Liver (tissue), 9 donors: ENCODE results near the gene KRTAP10-2. TPM values are rescaled to one million over a fixed set of nuclear protein-coding genes. Genes with fewer than 3 reads are reported as not detected.

Experiments used
- DNase-seq: peaks from one replicate; pipeline ENCODE4 v3.0.0-alpha.2; 2017; ENCODE audit warnings: low spot score
- H3K27ac ChIP-seq, 2 donors: one replicate each; pipeline ENCODE4 v1.7.0; 2013; ENCODE audit warnings: inconsistent platforms in 2 of 2, low read length in 2 of 2, control low read depth in 1 of 2, low read depth in 1 of 2, mild to moderate bottlenecking in 1 of 2
- H3K27me3 ChIP-seq, 4 donors: one replicate each; pipeline versions ENCODE4 v1.6.1 to v1.7.0; 2013; ENCODE audit warnings: low read length in 3 of 4, inconsistent platforms in 1 of 4, mild to moderate bottlenecking in 1 of 4, moderate library complexity in 1 of 4; ENCODE audit not compliant: control insufficient read depth in 4 of 4, insufficient read depth in 4 of 4
- H3K36me3 ChIP-seq, 4 donors: one replicate each; pipeline versions ENCODE4 v1.6.1 to v1.7.0; 2013; ENCODE audit warnings: low read length in 3 of 4, mild to moderate bottlenecking in 3 of 4, low read depth in 1 of 4, moderate library complexity in 1 of 4; ENCODE audit not compliant: control insufficient read depth in 4 of 4, insufficient read depth in 3 of 4
- H3K4me1 ChIP-seq, 4 donors: one replicate each; pipeline versions ENCODE4 v1.6.1 to v1.7.0; 2013; ENCODE audit warnings: low read length in 3 of 4, mild to moderate bottlenecking in 3 of 4, moderate library complexity in 1 of 4; ENCODE audit not compliant: control insufficient read depth in 4 of 4, insufficient read depth in 4 of 4
- H3K4me3 ChIP-seq, 3 donors: one replicate each; pipeline versions ENCODE4 v1.6.1 to v1.7.0; 2013; ENCODE audit warnings: low read length in 3 of 3, control low read depth in 1 of 3, low read depth in 1 of 3, mild to moderate bottlenecking in 1 of 3
- H3K9ac ChIP-seq, 2 donors: one replicate each; pipeline ENCODE4 v1.7.0; 2013; ENCODE audit warnings: low read length in 2 of 2, mild to moderate bottlenecking in 2 of 2, moderate library complexity in 2 of 2, control low read depth in 1 of 2, low read depth in 1 of 2
- H3K9me3 ChIP-seq, 4 donors: one replicate each; pipeline versions ENCODE4 v1.6.1 to v1.7.0; 2013; ENCODE audit warnings: low read length in 3 of 4; ENCODE audit not compliant: control insufficient read depth in 4 of 4
- ATF3 ChIP-seq: IDR thresholded peaks from 2 replicates; pipeline ENCODE4 v1.6.1; 2016; ENCODE audit warnings: antibody characterized with exemption
- EGR1 ChIP-seq, 2 donors: IDR thresholded peaks; 2 replicates each; pipeline ENCODE4 v1.6.1; 2016 to 2018; ENCODE audit warnings: antibody characterized with exemption in 2 of 2, low read depth in 2 of 2
- FOXA1 ChIP-seq: IDR thresholded peaks from 2 replicates; pipeline ENCODE4 v1.6.1; 2016; ENCODE audit warnings: antibody characterized with exemption
- FOXA2 ChIP-seq: IDR thresholded peaks from 2 replicates; pipeline ENCODE4 v1.6.1; 2016; ENCODE audit warnings: antibody characterized with exemption
- GABPA ChIP-seq, 2 donors: IDR thresholded peaks in 1 of 2; conservative IDR thresholded peaks in 1 of 2; 2 replicates each; pipeline ENCODE4 v1.6.1; 2016; ENCODE audit warnings: antibody characterized with exemption in 2 of 2, mild to moderate bottlenecking in 1 of 2, moderate library complexity in 1 of 2
- HNF4G ChIP-seq: IDR thresholded peaks from 2 replicates; pipeline ENCODE4 v1.6.1; 2016; ENCODE audit warnings: antibody characterized with exemption
- JUND ChIP-seq, 2 donors: IDR thresholded peaks; 2 replicates each; pipeline ENCODE4 v1.6.1; 2016; ENCODE audit warnings: antibody characterized with exemption in 2 of 2
- MAX ChIP-seq: IDR thresholded peaks from 2 replicates; pipeline ENCODE4 v1.6.1; 2016; ENCODE audit warnings: antibody characterized with exemption
- NR2F2 ChIP-seq: IDR thresholded peaks from 2 replicates; pipeline ENCODE4 v1.6.1; 2016; ENCODE audit warnings: antibody characterized with exemption
- RAD21 ChIP-seq, 2 donors: IDR thresholded peaks; 2 replicates each; pipeline ENCODE4 v1.6.1; 2016; ENCODE audit warnings: antibody characterized with exemption in 2 of 2, mild to moderate bottlenecking in 2 of 2
- SP1 ChIP-seq: IDR thresholded peaks from 2 replicates; pipeline ENCODE4 v1.6.1; 2018; ENCODE audit warnings: antibody characterized with exemption, mild to moderate bottlenecking
- TAF1 ChIP-seq: conservative IDR thresholded peaks from 2 replicates; pipeline ENCODE4 v1.6.1; 2016; ENCODE audit warnings: antibody characterized with exemption, mild to moderate bottlenecking
- YY1 ChIP-seq: IDR thresholded peaks from 2 replicates; pipeline ENCODE4 v1.6.1; 2016; ENCODE audit warnings: antibody characterized with exemption, mild to moderate bottlenecking
- ZBTB33 ChIP-seq: IDR thresholded peaks from 2 replicates; pipeline ENCODE4 v1.6.1; 2016; ENCODE audit warnings: antibody characterized with exemption
- WGBS: extraction: QIAGEN DNeasy Blood & Tissue Kit; methylation state at CpG from one replicate; pipeline ENCODE4 v1.1.7; 2013; 5-methylcytosine and 5-hydroxymethylcytosine counted together
- polyA plus RNA-seq, 2 donors: library from polyadenylated mRNA; stranded (reverse) in 1 of 2; unstranded in 1 of 2; fragments of 200-250 nt in 1 of 2; fragments of >200 nt in 1 of 2; fragmentation: Nextera tagmentation in 1 of 2; extraction: Ambion mirVana in 1 of 2; gene quantifications; one replicate each; pipeline versions ENCODE4 v1.2.1 to v1.2.3, GENCODE V29; 2013 to 2015
- total RNA-seq, 2 donors: library from RNA; depleted of rRNA; stranded (reverse); fragments of >200 nt; gene quantifications; one replicate each; pipeline ENCODE4 v1.2.3, GENCODE V29; 2014
- TF ChIP-seq, protein P1 (sequence below): IDR thresholded peaks from 2 replicates; pipeline ENCODE4 v1.6.1; 2016; ENCODE audit warnings: antibody characterized with exemption, mild to moderate bottlenecking
- TF ChIP-seq, protein P2 (sequence below): fragments of 150-350 bp; IDR thresholded peaks from 2 replicates; pipeline ENCODE4 v1.5.1; 2017; ENCODE audit warnings: improper control_type of control experiment, low read depth, low read length; ENCODE audit not compliant: missing input control
- donor health status: healthy.
- donor health status: healthy.
- donor health status: healthy.
- donor health status: healthy.
- donor health status: healthy.

Gene KRTAP10-2
- total and polyA plus RNA-seq, 4 donors = not detected

DNA sequence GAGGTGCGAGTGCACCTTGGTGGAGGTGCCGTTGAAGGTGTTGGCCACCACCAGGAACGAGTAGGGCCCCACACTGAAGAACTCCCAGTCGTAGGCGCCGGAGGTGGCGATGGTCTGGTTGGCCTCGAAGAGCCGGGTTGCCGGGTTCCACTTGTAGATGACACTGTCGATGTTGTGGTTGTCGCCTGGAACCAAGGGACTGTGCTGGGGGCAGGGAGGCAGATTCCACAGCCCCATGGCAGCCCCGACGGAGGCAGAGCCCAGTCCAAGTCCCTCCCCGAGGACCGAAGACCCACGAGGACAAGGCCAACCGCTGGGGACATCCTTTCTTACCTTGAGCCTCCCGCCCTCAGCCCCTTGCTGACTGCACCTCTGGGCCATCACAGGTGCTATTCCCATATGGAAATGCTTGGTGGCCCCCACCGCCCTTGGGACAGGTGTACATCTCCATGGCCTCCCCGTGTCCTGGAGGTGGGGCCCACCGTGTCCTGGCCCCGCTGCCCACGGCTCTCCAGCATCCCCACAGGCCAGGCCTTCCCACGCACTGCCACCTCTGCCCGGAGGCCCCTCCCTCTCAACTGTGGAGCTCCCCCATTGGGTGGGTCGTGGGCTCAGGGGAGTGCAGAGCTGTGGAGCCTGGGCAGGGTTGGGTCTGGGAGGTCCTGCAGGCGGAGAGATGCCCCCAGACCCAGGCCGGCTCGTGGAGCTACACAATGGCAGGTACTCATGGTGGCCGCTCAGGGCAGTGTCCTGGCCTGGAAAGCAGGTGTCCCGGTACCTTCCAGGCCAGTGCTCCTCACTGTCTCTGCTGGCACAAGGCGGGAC is 29.2 kb downstream of the KRTAP10-2 start:
- no peaks in the 10 kb centered on the region for H3K27me3 ChIP-seq
- H3K36me3 ChIP-seq = no peaks in the 10 kb centered on the region
- H3K9ac ChIP-seq = no peak overlapping the region
- DNase-seq = no peak
- 90% methylated on average over 33 of the region's 33 CpGs for WGBS
- H3K4me1 ChIP-seq = peaks cover 0 to 4% (median under 1%) of the 10 kb centered on the region in 4 donors
- TF ChIP-seq GABPA (IDR thresholded peaks at IDR 0.05 in 1 of 2, conservative IDR thresholded peaks at IDR 0.05 in 1 of 2) (no peak), NR2F2 (no peak), RAD21 (IDR thresholded peaks at IDR 0.05) (no peak), YY1 (no peak), HNF4G (no peak), SP1 (no peak), JUND (IDR thresholded peaks at IDR 0.05) (no peak), MAX (no peak), FOXA1 (no peak), ZBTB33 (no peak), TAF1 (no peak), ATF3 (no peak), EGR1 (IDR thresholded peaks at IDR 0.05; ENCODE audit: low read depth in 2 of 2) (no peak), FOXA2 (no peak)
- TF ChIP-seq, protein P1, sequence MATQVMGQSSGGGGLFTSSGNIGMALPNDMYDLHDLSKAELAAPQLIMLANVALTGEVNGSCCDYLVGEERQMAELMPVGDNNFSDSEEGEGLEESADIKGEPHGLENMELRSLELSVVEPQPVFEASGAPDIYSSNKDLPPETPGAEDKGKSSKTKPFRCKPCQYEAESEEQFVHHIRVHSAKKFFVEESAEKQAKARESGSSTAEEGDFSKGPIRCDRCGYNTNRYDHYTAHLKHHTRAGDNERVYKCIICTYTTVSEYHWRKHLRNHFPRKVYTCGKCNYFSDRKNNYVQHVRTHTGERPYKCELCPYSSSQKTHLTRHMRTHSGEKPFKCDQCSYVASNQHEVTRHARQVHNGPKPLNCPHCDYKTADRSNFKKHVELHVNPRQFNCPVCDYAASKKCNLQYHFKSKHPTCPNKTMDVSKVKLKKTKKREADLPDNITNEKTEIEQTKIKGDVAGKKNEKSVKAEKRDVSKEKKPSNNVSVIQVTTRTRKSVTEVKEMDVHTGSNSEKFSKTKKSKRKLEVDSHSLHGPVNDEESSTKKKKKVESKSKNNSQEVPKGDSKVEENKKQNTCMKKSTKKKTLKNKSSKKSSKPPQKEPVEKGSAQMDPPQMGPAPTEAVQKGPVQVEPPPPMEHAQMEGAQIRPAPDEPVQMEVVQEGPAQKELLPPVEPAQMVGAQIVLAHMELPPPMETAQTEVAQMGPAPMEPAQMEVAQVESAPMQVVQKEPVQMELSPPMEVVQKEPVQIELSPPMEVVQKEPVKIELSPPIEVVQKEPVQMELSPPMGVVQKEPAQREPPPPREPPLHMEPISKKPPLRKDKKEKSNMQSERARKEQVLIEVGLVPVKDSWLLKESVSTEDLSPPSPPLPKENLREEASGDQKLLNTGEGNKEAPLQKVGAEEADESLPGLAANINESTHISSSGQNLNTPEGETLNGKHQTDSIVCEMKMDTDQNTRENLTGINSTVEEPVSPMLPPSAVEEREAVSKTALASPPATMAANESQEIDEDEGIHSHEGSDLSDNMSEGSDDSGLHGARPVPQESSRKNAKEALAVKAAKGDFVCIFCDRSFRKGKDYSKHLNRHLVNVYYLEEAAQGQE = no peak
- TF ChIP-seq, protein P2, sequence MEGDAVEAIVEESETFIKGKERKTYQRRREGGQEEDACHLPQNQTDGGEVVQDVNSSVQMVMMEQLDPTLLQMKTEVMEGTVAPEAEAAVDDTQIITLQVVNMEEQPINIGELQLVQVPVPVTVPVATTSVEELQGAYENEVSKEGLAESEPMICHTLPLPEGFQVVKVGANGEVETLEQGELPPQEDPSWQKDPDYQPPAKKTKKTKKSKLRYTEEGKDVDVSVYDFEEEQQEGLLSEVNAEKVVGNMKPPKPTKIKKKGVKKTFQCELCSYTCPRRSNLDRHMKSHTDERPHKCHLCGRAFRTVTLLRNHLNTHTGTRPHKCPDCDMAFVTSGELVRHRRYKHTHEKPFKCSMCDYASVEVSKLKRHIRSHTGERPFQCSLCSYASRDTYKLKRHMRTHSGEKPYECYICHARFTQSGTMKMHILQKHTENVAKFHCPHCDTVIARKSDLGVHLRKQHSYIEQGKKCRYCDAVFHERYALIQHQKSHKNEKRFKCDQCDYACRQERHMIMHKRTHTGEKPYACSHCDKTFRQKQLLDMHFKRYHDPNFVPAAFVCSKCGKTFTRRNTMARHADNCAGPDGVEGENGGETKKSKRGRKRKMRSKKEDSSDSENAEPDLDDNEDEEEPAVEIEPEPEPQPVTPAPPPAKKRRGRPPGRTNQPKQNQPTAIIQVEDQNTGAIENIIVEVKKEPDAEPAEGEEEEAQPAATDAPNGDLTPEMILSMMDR = no peak
- no peak overlapping the region for H3K27ac ChIP-seq
- no peak overlapping the region for H3K4me3 ChIP-seq
- H3K9me3 ChIP-seq = no peaks in the 10 kb centered on the region
